Upper lobe of left lung (tissue), 4 donors: ENCODE measurements around the gene PRICKLE1.

Experiments
- CTCF ChIP-seq, 6 experiments: fragments of 450-650 bp in 4 of 6; fragments of 200-600 bp in 2 of 6; sonication (generic) in 2 of 6; IDR thresholded peaks; one replicate each; pipeline ENCODE4 v1.5.1; 2016 to 2019; ENCODE audit warnings: antibody characterized with exemption in 6 of 6
- EP300 ChIP-seq, 4 donors: sonication (generic); formaldehyde crosslinking; IDR thresholded peaks; one replicate each; pipeline ENCODE4 v1.5.1; 2017; ENCODE audit warnings: antibody characterized with exemption in 4 of 4, control low read depth in 2 of 4
- POLR2A ChIP-seq, 4 donors: fragments of 450-650 bp; IDR thresholded peaks; one replicate each; pipeline ENCODE4 v1.5.1; 2016 to 2017; ENCODE audit warnings: antibody characterized with exemption in 4 of 4, mild to moderate bottlenecking in 2 of 4

- TF ChIP-seq CTCF (IDR thresholded peaks at IDR 0.05) (no peak), EP300 (IDR thresholded peaks at IDR 0.05) (no peak), POLR2A (IDR thresholded peaks at IDR 0.05) (no peak)
Measured at GRCh38 chr12:42603246-42603990, 13.9 kb upstream of the PRICKLE1 start.
